ENCODE measurements around the gene KLHL26. TPM values are rescaled to one million over a fixed set of nuclear protein-coding genes. Genes with fewer than 3 reads are reported as not detected.
A peak's percentile ranks its signal among the peaks of the same experiment; 100 is the strongest.

KLHL26 gene
- total RNA-seq, 1 experiment from 2014 or later, result 10.7 TPM

GRCh38 chr19:18610556-18611326 is 26.1 kb upstream of the KLHL26 start:
- Mint-ChIP-seq H3K27me3 (ENCODE audit: low read depth) (peaks cover 86% of the 10 kb centered on the region), H3K9me3 (peaks cover 0 to 2% of the 10 kb centered on the region in 2 experiments; a peak in 2 of 5 replicates), H3K27ac (no peak overlapping the region), H3K36me3 (ENCODE audit: insufficient read depth in 1 of 3, low read depth in 3 of 3) (no peaks in the 10 kb centered on the region; a peak in 2 of 7 replicates), H3K4me3 (peak overlapping the region; percentile 62 to 76), H3K4me1 (peaks cover 42 to 53% of the 10 kb centered on the region in 2 experiments)
- Histone ChIP-seq H2AFZ (ENCODE audit: low read length) (no peak overlapping the region), H3K56ac (ENCODE audit: insufficient read length, low read depth, low read length) (no peak overlapping the region), H4K91ac (ENCODE audit: insufficient read length, low read depth, low read length) (no peak overlapping the region), H2BK15ac (ENCODE audit: low read depth, low read length) (peak overlapping the region; percentile 16; the same call in 1 of the 2 replicates), H3K4ac (ENCODE audit: low read depth, low read length) (no peak overlapping the region), H3K4me1 (ENCODE audit: insufficient read depth, low read length) (peaks cover 17% of the 10 kb centered on the region), H2BK120ac (ENCODE audit: low read depth, low read length, poor library complexity, severe bottlenecking) (no peak overlapping the region), H2BK5ac (ENCODE audit: insufficient read length, low read length) (no peak overlapping the region), H3K79me1 (ENCODE audit: insufficient read depth, low read depth, low read length, poor library complexity, severe bottlenecking) (no peaks in the 10 kb centered on the region), H3K27me3 (ENCODE audit: insufficient read depth, low read length) (peaks cover 74% of the 10 kb centered on the region), H4K8ac (replicated peaks; ENCODE audit: insufficient read length, low read depth, low read length) (no peak overlapping the region), H2AK5ac (ENCODE audit: insufficient read length, low read length) (no peak overlapping the region), H3K9me3 (ENCODE audit: control insufficient read depth, low read depth, low read length) (no peaks in the 10 kb centered on the region), H4K20me1 (ENCODE audit: control insufficient read depth, insufficient read depth, insufficient read length) (no peaks in the 10 kb centered on the region), H4K5ac (ENCODE audit: insufficient read length, low read depth, low read length) (no peak overlapping the region), H3K27ac (ENCODE audit: insufficient read length, low read depth, low read length) (no peak overlapping the region), H3K23ac (ENCODE audit: insufficient read length, low read depth, low read length) (no peak overlapping the region), H3K4me2 (ENCODE audit: insufficient read depth, insufficient read length, low read length) (peak overlapping the region; percentile 44), H3K79me2 (ENCODE audit: insufficient read depth, low read length) (no peaks in the 10 kb centered on the region), H3K18ac (ENCODE audit: insufficient read length, low read depth, low read length) (no peak overlapping the region), H2BK20ac (ENCODE audit: low read depth, low read length, poor library complexity, severe bottlenecking) (no peak overlapping the region), H3K14ac (ENCODE audit: insufficient read depth, low read length) (peak overlapping the region; percentile 73), H3T11ph (ENCODE audit: low read length) (no peak overlapping the region), H2BK12ac (ENCODE audit: insufficient read length, low read depth, low read length) (peak overlapping the region; percentile 88), H3K23me2 (ENCODE audit: insufficient read length, low read depth, low read length, poor library complexity, severe bottlenecking) (peaks cover 27% of the 10 kb centered on the region), H3K9ac (ENCODE audit: extremely low read depth, insufficient read length, low read length) (no peak overlapping the region)
- TF ChIP-seq CTCF (conservative IDR thresholded peaks at IDR 0.05), result no peak
- peak; percentile 68 for DNase-seq
- no CpG with 5 or more reads among the region's 45 CpGs for WGBS (ENCODE audit: extremely low coverage, insufficient read length, low lambda C conversion rate)

Data from H9 (cell line).